GM19468 (cell line): Measurements from ENCODE around the gene FBN2.

Source experiments
- ATAC-seq: cut with Tn5 transposase; IDR thresholded peaks from one replicate; pipeline ENCODE4 v1.9.1; 2021; ENCODE audit warnings: mild to moderate bottlenecking, moderate library complexity, moderate number of reproducible peaks; ENCODE audit not compliant: unreplicated experiment; ENCODE audit errors: extremely low read depth

Gene FBN2

GRCh38 chr5:128538000-128538249 lies at the start of gene FBN2:
Gene FBN2, minus strand, starts transcription at chr5:128538245. Its CDS starts 642 bp downstream, at chr5:128537603.
- no peak for ATAC-seq

DNA sequence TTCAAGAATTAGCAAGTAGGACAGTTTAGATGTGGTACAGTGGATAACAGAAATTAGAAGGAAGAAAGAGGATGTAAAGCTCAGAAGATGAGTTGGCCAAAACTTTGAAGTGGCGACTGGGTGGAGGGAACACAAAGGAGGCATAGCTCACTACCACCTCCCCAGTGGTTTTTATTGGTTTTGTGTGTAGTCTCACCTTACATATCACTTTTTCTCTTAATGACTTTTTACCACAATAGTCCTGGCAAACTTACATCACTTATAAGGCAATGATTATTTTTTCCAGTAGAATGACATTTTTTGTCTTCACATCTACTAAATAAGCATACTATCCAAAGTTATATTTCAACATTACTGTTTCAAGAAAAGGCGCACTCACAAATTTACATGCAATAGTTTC lies 49.2 kb upstream of the FBN2 start:
- ATAC-seq, result no peak

DNA sequence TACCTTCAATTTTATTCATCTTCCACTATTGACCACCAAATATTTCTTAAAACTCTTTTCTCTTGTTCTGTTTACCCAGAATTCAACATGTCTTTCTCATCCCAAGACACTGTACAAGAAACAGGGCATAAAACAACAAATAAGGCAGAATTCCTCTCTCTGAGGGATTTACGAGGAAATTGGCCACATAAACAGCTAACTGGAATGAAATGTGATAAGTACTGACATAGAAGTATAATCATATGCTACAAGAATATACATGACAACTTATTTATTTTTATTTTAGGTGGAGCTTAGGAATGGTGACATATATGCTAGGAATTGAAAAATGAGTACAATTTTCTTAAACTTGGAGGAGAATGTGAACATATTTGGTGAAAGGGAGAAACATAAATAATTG lies 48.8 kb upstream of the FBN2 start:
- ATAC-seq, result no peak

GRCh38 chr5:128579639-128580038 lies 41.6 kb upstream of the FBN2 start:
- ATAC-seq, result no peak

DNA sequence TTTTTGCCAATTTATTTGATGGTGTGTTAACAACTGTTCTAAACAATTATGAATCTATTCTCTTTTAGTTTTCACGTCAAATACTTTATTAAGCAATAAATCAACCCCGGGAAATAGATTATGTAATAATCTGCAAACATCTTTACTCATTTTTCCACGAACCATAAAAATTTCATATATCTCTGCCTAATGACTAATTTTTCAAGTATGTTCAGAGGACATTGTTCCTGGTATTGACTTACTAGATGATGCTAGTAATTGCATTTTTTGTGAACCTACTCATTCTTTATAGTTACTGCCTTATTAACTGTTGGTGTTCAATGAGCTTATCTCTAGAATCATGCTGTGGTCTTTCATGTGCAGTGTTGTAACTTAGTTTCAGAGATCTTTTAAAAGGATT lies 41.0 kb upstream of the FBN2 start:
- no peak for ATAC-seq

- no peak for ATAC-seq
These were observed 36.0 kb upstream of the FBN2 start for GRCh38 chr5:128574041-128574440.

GRCh38 chr5:128572930-128573319 lies 34.9 kb upstream of the FBN2 start:
- ATAC-seq, result no peak

DNA sequence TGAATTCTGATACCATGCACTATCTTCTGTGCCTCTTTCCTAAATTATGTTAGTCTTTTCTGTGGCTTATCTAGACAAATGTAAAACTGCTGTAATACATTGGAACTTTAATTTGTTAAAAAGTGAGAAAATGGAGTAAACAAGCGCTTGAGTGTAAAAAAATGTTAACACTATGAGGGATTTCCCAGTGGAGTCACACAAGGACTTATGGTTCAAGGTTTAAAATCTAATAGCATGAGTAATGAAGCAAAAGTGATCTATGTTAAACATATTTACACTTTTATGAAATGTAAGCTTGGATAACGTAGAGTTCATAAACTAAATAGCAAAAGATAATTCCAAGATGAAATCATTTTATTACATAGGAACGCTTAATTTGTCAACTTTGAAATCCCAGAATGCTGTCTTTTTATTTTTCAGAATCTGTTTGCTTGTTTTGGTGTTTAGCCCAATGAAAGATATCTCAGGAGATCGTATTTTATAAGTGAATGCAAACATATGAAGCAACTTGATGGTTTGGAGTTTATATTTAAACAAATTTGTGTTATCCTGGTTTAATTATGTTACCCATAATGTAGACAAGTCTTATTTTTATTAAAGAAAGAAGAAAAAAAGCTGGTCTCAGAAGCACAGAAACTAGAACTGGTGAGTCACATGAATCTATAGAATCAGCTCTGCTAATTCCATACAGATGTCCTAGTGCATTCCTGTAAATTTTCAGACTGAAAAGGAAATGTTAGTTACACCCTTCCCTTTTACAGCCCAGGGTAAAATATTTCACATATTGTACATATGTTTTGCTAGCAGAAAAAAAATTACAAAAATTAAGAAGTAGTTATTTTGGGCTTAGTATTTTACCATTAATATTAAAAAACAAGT lies 34.2 kb upstream of the FBN2 start:
- ATAC-seq, result no peak

DNA sequence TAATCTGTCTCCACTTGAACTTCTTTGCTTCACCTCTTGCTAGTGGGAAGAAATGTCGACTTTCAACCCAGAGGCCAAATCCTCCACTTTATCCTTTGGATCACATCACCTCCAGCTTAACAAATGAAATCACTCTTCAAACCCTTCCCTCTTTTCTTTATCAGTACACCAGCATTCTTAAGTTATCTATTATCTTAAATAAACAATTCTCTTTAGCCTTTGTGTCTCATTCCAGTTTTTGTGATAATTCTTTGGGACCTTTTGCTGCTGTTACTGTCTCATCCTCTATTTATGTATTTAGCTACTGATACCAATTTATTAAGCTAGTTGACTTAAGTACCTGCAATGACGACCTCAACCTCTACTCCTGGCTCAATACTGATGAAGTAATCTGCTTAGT lies 28.1 kb upstream of the FBN2 start:
- ATAC-seq, result no peak

DNA sequence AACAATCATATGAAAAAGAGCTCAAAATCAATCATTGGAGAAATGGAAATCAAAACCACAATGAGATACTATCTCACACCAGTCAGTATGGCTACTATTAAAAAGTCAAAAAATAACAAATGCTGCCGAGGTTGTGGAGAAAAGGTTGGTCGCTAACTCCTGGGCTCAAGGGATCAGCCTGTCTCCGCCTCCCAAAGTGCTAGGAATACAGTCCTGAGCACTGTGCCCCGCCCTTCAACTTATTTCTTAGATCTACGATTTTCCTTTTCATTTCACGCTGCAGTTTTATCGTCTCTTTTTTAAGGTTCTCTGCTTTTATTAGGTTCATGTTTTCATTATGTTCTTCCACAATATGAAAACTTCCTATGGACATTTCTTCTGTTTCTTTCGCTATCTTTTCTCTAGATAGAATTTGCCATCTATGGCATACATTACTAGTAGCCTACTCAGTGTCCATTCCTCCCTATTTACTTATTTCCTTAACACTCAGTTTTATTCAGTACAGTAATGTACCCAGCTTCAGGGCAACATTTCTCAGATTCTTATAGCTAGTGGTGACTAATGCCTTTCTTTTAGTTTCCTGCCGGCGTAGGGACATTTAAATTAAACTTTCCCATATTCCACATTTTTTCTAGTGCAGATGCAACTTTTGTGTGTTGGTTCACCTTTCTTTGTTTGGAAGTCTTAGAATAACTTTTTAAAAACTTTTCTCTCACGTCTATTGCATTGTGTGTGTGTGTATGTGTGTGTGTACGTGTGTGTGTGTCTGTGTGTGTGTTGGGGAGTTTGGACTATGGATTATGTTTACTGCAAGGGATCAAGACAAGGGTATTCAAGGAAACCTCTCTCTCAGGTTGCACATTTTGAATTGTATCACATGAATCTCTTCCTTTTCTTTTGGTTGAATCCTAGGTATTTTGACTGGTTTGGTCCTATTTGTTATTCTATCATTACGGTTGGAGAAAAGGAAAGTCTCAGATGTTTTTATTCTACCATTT lies 21.6 kb upstream of the FBN2 start:
- ATAC-seq, result no peak

DNA sequence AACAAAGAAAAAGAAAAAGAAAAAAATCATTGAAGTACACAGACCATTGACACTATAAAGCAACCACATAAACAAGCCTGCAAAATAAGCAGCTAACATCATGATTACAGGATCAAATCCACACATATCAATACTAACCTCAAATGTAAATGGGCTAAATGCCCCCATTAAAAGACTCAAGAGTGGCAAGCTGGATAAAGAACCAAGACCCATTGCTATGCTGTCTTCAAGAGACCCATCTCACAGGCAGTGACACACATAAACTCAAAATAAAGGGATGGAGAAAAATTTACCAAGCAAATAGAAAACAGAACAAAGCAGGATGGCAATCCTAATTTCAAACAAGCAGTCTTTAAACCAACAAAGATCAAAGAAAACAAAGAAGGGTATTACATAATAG lies 15.7 kb upstream of the FBN2 start:
- ATAC-seq, result no peak

GRCh38 chr5:128551476-128551875 lies 13.4 kb upstream of the FBN2 start:
- ATAC-seq, result no peak

- ATAC-seq, result no peak
These were observed 11.5 kb upstream of the FBN2 start for GRCh38 chr5:128549496-128549895.

DNA sequence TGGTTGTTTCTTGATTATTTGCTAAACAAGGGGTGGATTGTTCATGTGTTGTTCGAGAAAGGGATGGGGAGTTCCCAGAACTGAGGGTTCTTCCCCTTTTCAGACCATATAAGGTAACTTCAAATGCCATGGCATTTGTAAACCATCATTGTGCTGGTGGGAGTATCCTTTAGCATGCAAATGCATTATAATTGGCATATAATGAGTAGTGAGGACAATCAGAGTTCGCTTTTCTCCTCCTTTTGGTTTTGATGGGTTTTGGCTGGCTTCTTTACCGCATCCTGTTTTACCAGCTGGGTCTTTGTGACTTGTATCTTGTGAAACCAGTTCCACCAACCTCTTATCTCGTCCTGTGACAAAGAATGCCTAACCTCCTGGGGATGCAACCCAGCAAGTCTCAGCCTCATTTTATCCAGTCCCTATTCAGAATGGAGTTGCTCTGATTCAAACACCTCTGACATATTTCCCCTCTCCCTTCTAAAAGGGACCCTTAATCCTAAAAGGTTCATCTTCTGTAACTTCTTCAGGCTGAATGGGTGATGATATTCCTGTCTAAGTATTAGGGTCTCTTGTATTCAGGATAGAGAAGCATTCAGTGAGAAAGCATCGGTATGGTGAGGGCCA lies 8.7 kb upstream of the FBN2 start:
- ATAC-seq, result no peak

DNA sequence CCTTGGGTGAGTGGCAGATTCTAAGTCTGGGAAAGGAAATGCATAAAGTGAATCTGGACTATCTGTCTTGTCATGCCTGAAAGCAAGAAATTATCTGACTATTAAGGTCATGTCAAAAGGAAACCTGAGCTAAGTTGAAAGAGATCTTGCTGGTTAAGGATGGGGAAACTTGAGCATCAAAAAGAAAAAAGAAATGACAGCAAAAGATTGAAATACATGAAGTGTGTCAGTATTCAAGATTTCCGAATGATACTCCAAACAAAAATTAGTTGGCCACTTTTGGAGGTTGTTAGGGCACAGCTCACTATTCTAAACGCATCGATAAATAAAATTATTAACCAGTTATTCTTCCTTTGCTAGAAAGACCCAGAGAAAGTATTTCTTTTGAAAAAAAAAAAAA lies 3.3 kb upstream of the FBN2 start:
- no peak for ATAC-seq

DNA sequence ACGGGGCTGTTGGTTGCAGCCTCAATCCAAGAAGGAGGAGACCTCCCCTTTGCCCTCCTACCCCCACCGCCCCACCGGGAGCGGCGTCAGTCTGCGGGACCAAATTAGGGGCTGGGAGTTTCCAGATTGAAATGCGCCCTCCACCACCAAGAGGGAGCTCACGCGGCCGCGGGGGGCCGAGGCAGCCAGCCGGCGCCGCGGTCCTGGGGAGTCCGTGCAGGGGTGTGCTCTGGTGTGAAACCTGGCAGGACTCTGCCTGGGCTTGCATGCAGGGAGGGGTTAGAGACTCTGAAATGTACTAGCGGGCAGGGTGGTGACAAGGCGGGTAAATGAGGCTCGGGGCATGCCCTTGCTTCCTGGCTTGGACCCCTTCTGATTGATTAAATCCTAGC lies 989 bp upstream of the FBN2 start:
- ATAC-seq, result no peak

- ATAC-seq, result no peak
These were observed 399 bp upstream of the FBN2 start for GRCh38 chr5:128538250-128539037.

DNA sequence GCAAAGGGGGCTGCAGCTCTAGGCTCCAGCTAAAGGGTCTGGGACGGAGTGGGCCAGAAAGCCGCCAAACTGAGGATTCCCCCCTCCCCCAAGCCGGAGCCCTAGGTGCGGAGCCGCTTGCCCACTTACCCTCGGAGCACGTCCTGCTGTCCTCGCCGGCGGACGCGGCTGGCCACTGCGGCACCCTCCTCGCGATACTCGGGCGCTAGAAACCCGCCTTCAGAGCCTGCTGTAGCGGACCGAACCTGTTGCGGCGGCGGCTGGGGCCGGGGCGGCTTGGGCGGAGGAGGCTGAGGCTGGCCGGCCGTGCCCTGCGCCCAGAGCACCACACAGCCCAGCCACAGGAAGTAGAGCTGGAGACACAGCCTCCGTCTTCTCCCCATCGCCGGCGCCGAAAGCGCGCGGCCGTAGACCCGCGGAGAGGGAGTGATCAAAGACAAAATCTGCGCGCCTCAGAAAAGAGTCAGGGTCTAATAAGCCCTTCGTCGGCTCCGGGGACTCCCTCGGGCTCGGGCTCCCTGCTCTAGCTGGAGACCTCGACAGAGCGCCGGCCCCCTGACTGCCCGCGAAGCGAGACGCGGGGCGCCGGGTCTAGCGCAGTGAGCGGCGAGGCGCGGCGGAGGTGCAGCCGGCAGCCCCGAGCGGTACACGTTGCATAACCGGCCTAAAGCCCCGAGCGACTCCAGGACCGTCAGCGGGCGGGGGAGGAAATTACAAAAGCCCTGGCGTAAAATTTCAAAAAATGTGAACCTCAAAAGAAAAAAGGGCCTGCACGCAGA lies 635 bp downstream of the FBN2 start:
- no peak for ATAC-seq
